IMR-90 (cell line): Measurements from ENCODE around the gene RPL15. TPM values are rescaled to one million over a fixed set of nuclear protein-coding genes. Genes with fewer than 3 reads are reported as not detected.

Experiments used
- ATAC-seq: fragments of 200-7000 bp; cut with Tn5 transposase; 2 replicates; pipeline ENCODE4 v1.9.1; 2020; ENCODE audit warnings: low read depth, mild to moderate bottlenecking, moderate library complexity
- BruUV-seq: library from RNA; stranded (reverse); fragments of 400-500 nt; replicated peaks from 2 replicates; lab custom pipeline; 2021; lab: Mats Ljungman, UMichigan
- CTCF ChIA-PET: fragments of 300-600 bp; formaldehyde crosslinking; extraction: SDS; loops from one replicate; lab custom pipeline; 2021; ENCODE audit warnings: antibody characterized with exemption; lab: Yijun Ruan, JAX
- POLR2A ChIA-PET: fragments of 300-600 bp; sonication (Branson Sonifier 250); formaldehyde crosslinking; loops from one replicate; lab custom pipeline; 2022; ENCODE audit warnings: antibody characterized with exemption; ENCODE audit not compliant: unreplicated experiment; lab: Charles Lee
- DNase-seq: peaks from one replicate; pipeline ENCODE4 v3.0.0; 2013
- H2AFZ ChIP-seq: replicated peaks from 2 replicates; pipeline ENCODE3; 2013; ENCODE audit warnings: low read length, mild to moderate bottlenecking; ENCODE audit not compliant: poor library complexity
- H2AK5ac ChIP-seq: 2 replicates; pipeline ENCODE4 v1.6.1; 2013; ENCODE audit warnings: low read depth, low read length, inconsistent platforms
- H2AK9ac ChIP-seq: replicated peaks from 2 replicates; pipeline ENCODE3; 2013; ENCODE audit warnings: mild to moderate bottlenecking, low read depth, low read length, moderate library complexity; ENCODE audit not compliant: poor library complexity
- H2BK120ac ChIP-seq: 2 replicates; pipeline ENCODE4 v1.6.1; 2013; ENCODE audit warnings: low read depth, low read length, inconsistent platforms
- H2BK15ac ChIP-seq: 3 replicates; pipeline ENCODE4 v1.6.1; 2013; ENCODE audit warnings: low read depth, low read length, inconsistent platforms
- H2BK20ac ChIP-seq: 2 replicates; pipeline ENCODE4 v1.6.1; 2013; ENCODE audit warnings: low read depth, mild to moderate bottlenecking, inconsistent platforms, low read length, moderate library complexity
- H2BK5ac ChIP-seq: 2 replicates; pipeline ENCODE4 v1.6.1; 2013; ENCODE audit warnings: mild to moderate bottlenecking, low read depth, low read length, inconsistent platforms; ENCODE audit not compliant: poor library complexity, severe bottlenecking
- H3K14ac ChIP-seq: replicated peaks from 2 replicates; pipeline ENCODE4 v1.6.1; 2013; ENCODE audit warnings: low read depth, low read length, inconsistent platforms
- H3K18ac ChIP-seq: 2 replicates; pipeline ENCODE4 v1.6.1; 2013; ENCODE audit warnings: low read depth, low read length, control low read depth
- H3K23ac ChIP-seq: 2 replicates; pipeline ENCODE4 v1.6.1; 2013; ENCODE audit warnings: low read depth, low read length, inconsistent platforms
- H3K27ac ChIP-seq: 2 replicates; pipeline ENCODE4 v1.5.1; 2013; ENCODE audit warnings: mild to moderate bottlenecking, control low read depth, low read length; ENCODE audit not compliant: insufficient read depth
- H3K27me3 ChIP-seq: 2 replicates; pipeline ENCODE4 v1.6.1; 2013; ENCODE audit warnings: low read length; ENCODE audit not compliant: control insufficient read depth, insufficient read depth
- H3K36me3 ChIP-seq: 2 replicates; pipeline ENCODE4 v1.6.1; 2013; ENCODE audit warnings: low read length, mixed read lengths; ENCODE audit not compliant: control insufficient read depth, insufficient read depth
- H3K4ac ChIP-seq: 2 replicates; pipeline ENCODE4 v1.6.1; 2013; ENCODE audit warnings: low read depth, low read length, inconsistent platforms
- H3K4me1 ChIP-seq: 2 replicates; pipeline ENCODE4 v1.6.1; 2013; ENCODE audit warnings: low read length, mixed read lengths; ENCODE audit not compliant: control insufficient read depth, insufficient read depth
- H3K4me2 ChIP-seq: 2 replicates; pipeline ENCODE4 v1.6.1; 2013; ENCODE audit warnings: low read depth, mild to moderate bottlenecking, control low read depth, low read length, moderate library complexity
- H3K4me3 ChIP-seq: 2 replicates; pipeline ENCODE4 v1.5.1; 2013; ENCODE audit warnings: low read depth, mild to moderate bottlenecking, control low read depth, low read length, moderate library complexity; ENCODE audit not compliant: insufficient read depth
- H3K56ac ChIP-seq: 2 replicates; pipeline ENCODE4 v1.6.1; 2013; ENCODE audit warnings: low read length, inconsistent platforms; ENCODE audit not compliant: insufficient read depth; ENCODE audit errors: extremely low read depth
- H3K79me1 ChIP-seq, 2 experiments: 2 replicates each; pipeline ENCODE4 v1.6.1; 2013; ENCODE audit warnings: low read length in 2 of 2, inconsistent platforms in 1 of 2, low read depth in 1 of 2
- H3K9ac ChIP-seq: 2 replicates; pipeline ENCODE4 v1.6.1; 2013; ENCODE audit warnings: low read depth, low read length, control low read depth
- H3K9me1 ChIP-seq: 2 replicates; pipeline ENCODE4 v1.6.1; 2013; ENCODE audit warnings: low read length, inconsistent platforms; ENCODE audit not compliant: insufficient read depth
- H3K9me3 ChIP-seq: 2 replicates; pipeline ENCODE4 v1.6.1; 2013; ENCODE audit warnings: low read length; ENCODE audit not compliant: control insufficient read depth, insufficient read depth
- H4K20me1 ChIP-seq: 2 replicates; pipeline ENCODE4 v1.6.1; 2013; ENCODE audit warnings: low read length, inconsistent platforms; ENCODE audit not compliant: insufficient read depth
- H4K5ac ChIP-seq: 2 replicates; pipeline ENCODE4 v1.6.1; 2013; ENCODE audit warnings: mild to moderate bottlenecking, low read depth, low read length, control low read depth
- H4K8ac ChIP-seq, 2 experiments: 2 replicates each; pipeline ENCODE4 v1.6.1; 2013; ENCODE audit warnings: low read depth in 2 of 2, low read length in 2 of 2, control low read depth in 1 of 2, inconsistent platforms in 1 of 2
- H4K91ac ChIP-seq: 2 replicates; pipeline ENCODE4 v1.6.1; 2013; ENCODE audit warnings: low read depth, low read length, inconsistent platforms; ENCODE audit not compliant: insufficient read depth
- BHLHE40 ChIP-seq: fragments of 150-350 bp; IDR thresholded peaks from 2 replicates; pipeline ENCODE4 v1.6.1; 2016; ENCODE audit warnings: mild to moderate bottlenecking, low read depth, low read length
- MAFK ChIP-seq: IDR thresholded peaks from 2 replicates; pipeline ENCODE4 v1.6.1; 2012; ENCODE audit warnings: low read depth, low read length, improper control_type of control experiment
- NFE2L2 ChIP-seq: fragments of 150-350 bp; IDR thresholded peaks from 2 replicates; pipeline ENCODE4 v1.6.1; 2016; ENCODE audit warnings: low read depth, mild to moderate bottlenecking, low read length
- WGBS, 2 experiments: methylation state at CpG; one replicate each; pipeline versions ENCODE4 v1.1.5 to v1.1.7; 2013; ENCODE audit warnings: missing lambda C conversion rate in 2 of 2; ENCODE audit not compliant: insufficient read length in 1 of 2; ENCODE audit errors: extremely low coverage in 2 of 2; 5-methylcytosine and 5-hydroxymethylcytosine counted together
- dilution Hi-C: fragments of 300-500 bp; cut with HindIII; formaldehyde crosslinking; loops from one replicate; pipeline ENCODE4 v1.14.3; 2018; ENCODE audit warnings: low sequenced_read_pairs; ENCODE audit not compliant: unreplicated experiment
- in situ Hi-C: fragments of 300-500 bp; cut with MboI; formaldehyde crosslinking; loops from 3 replicates; pipeline ENCODE4 v1.14.3; 2019; ENCODE audit warnings: low sequenced_read_pairs, inconsistent platforms, mixed read lengths
- intact Hi-C: fragments of 100-400 bp; cut with micrococcal nuclease; formaldehyde crosslinking; loops from 2 replicates; pipeline ENCODE4 v1.10.0; 2022
- polyA plus RNA-seq, 3 experiments: library from polyadenylated mRNA; depleted of rRNA; stranded (reverse); fragments of >200 nt; gene quantifications; 2 replicates each; pipeline ENCODE4 v1.2.3, GENCODE V29; 2012; ENCODE audit warnings: low replicate concordance in 1 of 3
- total RNA-seq: library from RNA; depleted of rRNA; stranded (reverse); fragments of >200 nt; gene quantifications from 2 replicates; pipeline ENCODE4 v1.2.3, GENCODE V29; 2012

Gene RPL15
- total and polyA plus RNA-seq, 2 of the 4 experiments (the other 2 are of a cell fraction): 1,419 to 4,701 TPM

GRCh38 chr3:23889386-23889785 is 27.5 kb upstream of the RPL15 start:
- no CpG with 5 or more reads among the region's 2 CpGs for WGBS, 2 experiments
- H2AFZ ChIP-seq: no peak overlapping the region
- H2BK5ac ChIP-seq: no peak overlapping the region
- ChIA-PET POLR2A (no interaction called here), CTCF (interaction anchor here (1.1 to 1.3 kb wide), 4 partner anchors 8 to 793 kb away, joined by 3 to 5 read pairs (median 4); partner anchors contain the start of genes NKIRAS1 and RPL15)
- DNase-seq (no peak), ATAC-seq (no peak)
- in situ Hi-C loops (loop anchor here (25.0 kb wide), 2 partner anchors 348 to 798 kb away; no protein-coding TSS in a partner anchor), dilution Hi-C loops (no loop called here), intact Hi-C loops (loop anchor here (2.0 kb wide), 1 partner anchor 349 kb away; no protein-coding TSS in a partner anchor)
- no peak overlapping the region for H2BK15ac ChIP-seq
- H3K4ac ChIP-seq: no peak overlapping the region
- no peak overlapping the region for H3K18ac ChIP-seq
- H4K20me1 ChIP-seq: peaks cover 6% of the 10 kb centered on the region; the same call in 1 of the 2 replicates
- peaks cover 3% of the 10 kb centered on the region; the same call in 1 of the 2 replicates for H3K9me1 ChIP-seq
- no peak for TF ChIP-seq MAFK
- TF ChIP-seq BHLHE40: no peak
- TF ChIP-seq NFE2L2: no peak
- peaks cover 9% of the 10 kb centered on the region for H3K36me3 ChIP-seq
- H3K27ac ChIP-seq: no peak overlapping the region
- H2AK9ac ChIP-seq: no peak overlapping the region
- H3K4me1 ChIP-seq: no peaks in the 10 kb centered on the region
- no peak overlapping the region for H3K23ac ChIP-seq
- H2AK5ac ChIP-seq: no peak overlapping the region
- H3K9ac ChIP-seq: no peak overlapping the region
- no peak overlapping the region for H3K14ac ChIP-seq
- no peak overlapping the region for H4K91ac ChIP-seq
- no peaks in the 10 kb centered on the region for H3K9me3 ChIP-seq
- H3K79me1 ChIP-seq: peaks cover 22 to 25% of the 10 kb centered on the region in 2 experiments
- no peak overlapping the region for H3K4me2 ChIP-seq
- no peak overlapping the region for H4K5ac ChIP-seq
- H4K8ac ChIP-seq: no peak overlapping the region
- H3K4me3 ChIP-seq: no peak overlapping the region
- BruUV-seq: no TSS peak
- H3K27me3 ChIP-seq: no peaks in the 10 kb centered on the region
- no peak overlapping the region for H2BK20ac ChIP-seq
- H3K56ac ChIP-seq: no peak overlapping the region
- H2BK120ac ChIP-seq: no peak overlapping the region
